NCI-H2171 (cell line): ENCODE measurements around the gene LDLRAP1.
"Not testable (repeated sequence)": the region's sequence is repeated elsewhere in the genome, so short reads cannot be mapped to it uniquely, and the experiment has no call there.

Experiments
- DNase-seq: peaks from one replicate; lab custom pipeline; 2025; lab: John Stamatoyannopoulos, UW

Gene LDLRAP1, protein sequence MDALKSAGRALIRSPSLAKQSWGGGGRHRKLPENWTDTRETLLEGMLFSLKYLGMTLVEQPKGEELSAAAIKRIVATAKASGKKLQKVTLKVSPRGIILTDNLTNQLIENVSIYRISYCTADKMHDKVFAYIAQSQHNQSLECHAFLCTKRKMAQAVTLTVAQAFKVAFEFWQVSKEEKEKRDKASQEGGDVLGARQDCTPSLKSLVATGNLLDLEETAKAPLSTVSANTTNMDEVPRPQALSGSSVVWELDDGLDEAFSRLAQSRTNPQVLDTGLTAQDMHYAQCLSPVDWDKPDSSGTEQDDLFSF

DNA sequence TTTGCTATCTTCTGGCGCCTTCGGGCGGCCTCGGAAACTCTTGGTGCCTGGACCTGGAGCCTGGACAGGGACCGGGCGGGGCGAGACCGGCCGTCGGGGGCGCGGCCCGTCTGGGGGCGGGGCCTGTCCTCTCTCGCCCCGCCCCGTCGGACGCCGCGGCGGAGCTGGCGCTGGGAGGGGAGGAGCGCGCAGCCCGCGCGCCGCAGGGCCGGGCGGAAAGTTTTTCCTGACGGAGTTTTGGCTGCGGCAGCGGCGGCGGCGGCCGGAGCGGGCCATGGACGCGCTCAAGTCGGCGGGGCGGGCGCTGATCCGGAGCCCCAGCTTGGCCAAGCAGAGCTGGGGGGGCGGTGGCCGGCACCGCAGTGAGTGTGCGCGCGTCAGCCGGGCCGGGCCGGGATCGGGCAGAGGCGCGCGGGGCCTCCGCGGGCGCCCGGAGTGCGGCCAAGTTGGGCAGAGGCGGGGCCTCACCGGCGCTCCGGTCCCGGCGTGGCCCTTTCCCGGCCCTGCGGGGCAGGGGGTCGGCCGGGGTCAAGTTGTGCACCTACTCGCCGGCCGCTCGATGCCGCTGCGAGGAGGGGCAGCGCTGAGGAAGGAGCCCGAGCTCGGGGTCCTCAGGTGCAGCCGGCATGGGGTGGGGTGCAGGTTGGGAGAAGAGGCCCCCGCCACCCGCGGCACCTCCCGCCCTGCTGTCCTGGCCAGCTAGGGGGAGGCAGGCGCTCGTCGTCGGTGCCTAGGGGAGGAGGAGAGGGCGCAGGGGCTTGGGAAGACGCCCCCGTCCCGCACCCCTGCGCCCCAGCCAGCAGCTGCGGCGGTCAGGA, at the start of gene LDLRAP1:
LDLRAP1 (plus strand) TSS at position 182 of the 818 bp plus-strand sequence; CDS start at position 275, 93 bp downstream.
- peak; percentile 28 for DNase-seq

DNA sequence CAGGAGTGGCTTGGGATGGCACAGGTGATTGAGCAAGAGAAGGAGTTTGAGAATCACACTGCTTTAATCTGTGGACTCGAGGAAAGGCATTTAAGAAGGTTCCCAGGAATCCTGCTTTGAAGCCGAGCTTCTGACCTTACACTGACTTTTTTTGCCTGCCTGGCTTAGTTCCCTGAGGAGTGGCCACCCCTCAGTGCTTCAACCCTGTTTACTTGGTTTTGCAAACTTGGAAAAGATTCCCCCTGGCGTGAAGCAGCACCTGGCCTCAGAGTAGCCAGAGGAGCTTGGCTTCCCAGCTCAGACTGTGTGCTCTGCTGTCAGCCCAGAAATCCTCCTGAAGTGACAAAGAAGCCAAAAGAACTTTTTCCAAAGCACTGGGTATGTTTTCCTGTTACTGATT, 48.5 kb upstream of the LDLRAP1 start:
- DNase-seq = no peak

DNA sequence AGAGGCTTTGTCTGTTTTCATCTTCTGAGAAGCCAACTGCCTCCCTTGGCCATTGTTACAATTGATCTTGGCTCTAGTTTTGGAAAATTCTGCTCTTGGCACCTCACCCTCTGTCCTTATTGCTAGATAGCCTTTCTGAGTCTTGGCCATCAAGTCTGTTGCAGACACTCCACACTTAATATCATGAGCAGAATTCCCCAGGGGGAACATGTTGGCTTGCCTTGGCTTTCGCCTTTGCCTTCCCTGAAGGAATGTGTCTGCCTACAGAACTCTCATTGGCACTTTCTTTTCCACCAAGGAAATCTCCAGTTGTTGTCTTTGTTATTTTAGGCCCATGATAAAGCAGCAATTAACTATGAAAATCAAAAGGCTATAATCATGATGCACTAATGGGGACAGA, 42.7 kb upstream of the LDLRAP1 start:
- no peak for DNase-seq

DNA sequence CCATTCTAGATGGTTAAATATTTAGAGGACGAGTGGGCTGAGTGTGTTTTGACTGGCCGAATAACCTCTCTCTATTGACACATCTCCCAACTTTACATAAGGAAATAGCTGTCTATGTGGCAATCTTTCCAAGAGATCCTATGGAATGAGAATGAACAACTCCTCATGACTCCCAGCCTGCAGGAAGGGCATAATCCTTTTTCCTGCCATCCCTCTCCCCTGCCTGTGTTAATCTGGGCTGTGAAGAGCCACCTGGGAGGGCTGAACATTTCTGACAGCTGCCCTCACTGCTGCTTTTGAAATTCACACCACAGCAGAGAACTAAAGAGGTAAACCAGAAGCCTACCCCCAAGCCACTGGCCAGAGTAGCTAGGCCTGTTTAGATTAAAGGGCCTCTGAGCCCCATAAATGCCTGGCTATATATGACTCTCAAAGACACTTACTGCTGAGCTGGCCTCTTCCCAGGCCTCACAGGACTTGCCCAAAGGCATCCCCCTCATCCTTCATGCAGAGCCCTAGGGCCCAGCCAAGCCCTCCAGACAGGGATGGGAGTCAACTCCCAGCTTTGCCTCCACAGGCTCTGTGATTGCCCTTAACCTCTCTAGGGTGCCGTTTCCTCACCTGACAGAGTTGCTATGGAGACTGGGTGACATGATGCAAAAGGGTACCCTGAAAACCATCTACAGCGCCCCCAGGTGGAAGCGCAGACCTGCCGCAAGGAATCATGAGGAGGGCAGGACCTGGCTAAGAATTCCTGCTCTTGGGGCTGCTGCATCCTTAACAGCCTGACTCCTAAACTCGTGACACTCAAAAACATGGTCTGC, 42.0 kb upstream of the LDLRAP1 start:
- DNase-seq = no peak

DNA sequence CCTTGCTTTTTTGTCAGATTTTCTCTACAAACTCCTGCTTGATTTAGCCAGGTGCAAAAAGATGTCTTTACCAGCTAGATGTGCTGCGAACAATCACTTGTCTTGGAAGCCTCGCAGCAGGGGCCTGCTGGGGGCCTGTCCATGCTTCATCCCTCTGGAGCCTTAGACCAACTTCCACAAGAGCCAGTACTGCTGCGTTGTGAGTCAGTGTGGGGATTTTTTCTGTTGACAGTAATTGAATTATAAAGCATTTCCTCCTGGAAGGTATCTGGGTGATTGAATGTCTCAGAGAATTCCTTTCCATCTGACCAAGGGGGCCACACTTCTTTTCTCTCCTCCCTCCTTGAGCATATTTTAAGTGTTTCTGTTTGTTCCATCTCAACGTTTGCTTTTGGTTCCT, 40.4 kb upstream of the LDLRAP1 start:
- no peak for DNase-seq

DNA sequence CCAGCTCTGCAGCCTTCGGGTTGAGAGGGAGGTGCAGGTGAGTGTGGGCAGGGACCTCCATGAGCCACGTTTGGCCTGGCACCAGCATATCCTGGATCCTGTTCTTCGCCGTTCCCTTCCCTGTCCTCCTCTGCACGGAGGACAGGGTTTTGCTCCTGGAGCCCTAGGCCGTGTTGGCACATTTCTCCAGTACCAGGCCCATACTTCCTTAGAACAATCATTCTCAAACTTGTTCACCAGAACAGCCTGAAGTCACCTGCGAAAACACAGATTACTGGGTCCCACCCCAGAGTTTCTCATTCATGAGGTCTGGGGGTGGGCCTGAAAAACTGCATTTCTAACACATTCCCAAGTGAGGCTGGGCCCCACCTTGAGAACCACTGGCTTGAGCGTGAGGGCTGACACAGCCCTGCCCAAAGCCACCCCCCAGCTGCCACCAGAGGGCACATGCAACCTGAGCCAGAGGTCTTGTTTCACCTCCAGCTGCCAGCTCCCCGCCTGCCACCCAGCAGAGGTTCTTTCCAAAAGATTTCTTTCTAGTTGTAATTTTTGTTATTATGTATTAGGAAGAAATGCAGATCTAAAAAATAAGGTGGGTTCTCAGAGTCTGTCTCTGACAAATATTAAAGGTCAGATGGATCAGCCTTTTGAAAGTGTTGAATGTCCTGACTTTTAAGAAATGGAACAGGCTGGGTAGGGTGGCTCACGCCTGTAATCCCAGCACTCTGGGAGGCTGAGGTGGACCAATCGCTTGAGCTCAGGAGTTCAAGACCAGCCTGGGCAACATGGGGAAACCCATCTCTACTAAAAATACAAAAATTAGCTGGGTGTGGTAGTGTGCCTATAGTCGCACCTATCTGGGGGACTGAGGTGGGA, 39.6 kb upstream of the LDLRAP1 start:
- DNase-seq = peak; percentile 58

DNA sequence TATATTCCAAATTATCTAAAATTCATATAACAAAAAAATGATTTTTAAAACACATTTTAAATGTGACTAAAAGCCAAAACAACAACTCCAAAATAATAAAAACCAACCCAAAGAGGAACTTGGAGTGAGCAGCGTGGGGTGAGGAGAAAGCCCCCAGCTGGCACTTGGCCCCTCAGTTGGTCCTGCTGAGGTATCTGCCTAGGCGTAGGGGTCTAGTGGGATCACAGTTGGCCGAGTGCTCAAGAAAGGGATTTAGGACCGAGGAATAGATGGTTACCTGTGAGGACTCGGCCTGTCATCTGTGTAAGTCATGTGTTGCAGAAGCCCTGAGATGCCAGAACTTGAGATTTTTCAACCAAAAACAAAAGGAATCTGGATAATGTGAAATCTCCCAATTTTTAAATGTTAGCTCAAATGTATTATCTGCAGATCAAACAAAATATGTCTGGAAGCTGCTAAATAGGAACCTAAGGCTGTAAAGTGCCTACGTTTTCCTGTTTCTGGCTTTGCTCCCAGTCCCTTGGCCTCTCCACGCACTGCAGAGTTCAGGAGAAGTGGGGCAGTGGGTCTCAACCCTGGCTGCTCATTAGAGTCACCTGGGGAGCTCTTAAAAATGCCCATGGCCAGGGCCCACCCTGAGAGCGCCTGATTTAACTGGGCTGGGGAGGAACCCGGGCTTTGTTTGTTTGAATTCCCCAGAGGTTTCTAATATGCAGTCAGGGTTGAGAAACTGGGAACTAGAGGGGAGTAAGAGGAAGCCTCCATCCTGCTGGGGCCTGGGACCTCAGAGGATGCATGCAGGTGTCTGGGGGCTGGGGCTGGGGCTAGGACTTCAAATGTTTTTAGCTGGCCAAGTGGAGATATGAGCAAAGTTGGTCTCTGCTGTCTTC, 38.5 kb upstream of the LDLRAP1 start:
- no peak for DNase-seq

DNA sequence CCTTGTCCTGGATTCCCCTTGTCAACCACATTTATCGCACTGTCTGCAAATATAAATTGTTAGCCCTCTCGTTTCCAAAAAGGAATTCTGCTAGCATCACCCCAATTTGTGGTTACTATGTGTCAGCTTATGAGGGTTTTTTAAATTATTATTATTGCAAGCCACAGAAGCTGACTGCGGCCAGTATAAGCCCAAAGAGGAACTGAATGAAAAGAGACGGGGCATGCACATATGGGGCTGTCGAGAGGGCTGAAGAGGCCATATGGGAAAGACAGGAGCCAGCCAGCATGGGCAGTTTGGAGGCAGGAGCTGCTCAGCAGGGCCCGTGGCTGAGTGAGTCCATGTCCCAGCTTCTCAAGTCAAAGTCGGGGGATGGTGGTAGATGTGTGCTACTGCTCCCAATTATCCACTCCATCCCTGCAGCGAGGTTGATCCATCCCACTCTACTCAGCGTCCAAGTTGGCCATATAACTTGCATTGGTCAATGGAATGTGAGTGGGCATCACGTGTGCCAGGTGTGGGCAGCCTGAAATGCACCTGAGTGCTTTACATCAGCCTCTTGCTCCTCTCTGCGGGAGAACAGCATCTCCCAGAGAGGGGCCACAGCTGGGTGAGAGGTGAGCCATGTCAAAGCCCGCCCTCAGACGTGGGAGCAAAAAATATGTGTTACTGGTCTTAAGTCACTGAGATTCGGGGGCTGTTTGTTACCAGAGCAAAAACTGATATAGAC, 37.6 kb upstream of the LDLRAP1 start:
- no peak for DNase-seq

DNA sequence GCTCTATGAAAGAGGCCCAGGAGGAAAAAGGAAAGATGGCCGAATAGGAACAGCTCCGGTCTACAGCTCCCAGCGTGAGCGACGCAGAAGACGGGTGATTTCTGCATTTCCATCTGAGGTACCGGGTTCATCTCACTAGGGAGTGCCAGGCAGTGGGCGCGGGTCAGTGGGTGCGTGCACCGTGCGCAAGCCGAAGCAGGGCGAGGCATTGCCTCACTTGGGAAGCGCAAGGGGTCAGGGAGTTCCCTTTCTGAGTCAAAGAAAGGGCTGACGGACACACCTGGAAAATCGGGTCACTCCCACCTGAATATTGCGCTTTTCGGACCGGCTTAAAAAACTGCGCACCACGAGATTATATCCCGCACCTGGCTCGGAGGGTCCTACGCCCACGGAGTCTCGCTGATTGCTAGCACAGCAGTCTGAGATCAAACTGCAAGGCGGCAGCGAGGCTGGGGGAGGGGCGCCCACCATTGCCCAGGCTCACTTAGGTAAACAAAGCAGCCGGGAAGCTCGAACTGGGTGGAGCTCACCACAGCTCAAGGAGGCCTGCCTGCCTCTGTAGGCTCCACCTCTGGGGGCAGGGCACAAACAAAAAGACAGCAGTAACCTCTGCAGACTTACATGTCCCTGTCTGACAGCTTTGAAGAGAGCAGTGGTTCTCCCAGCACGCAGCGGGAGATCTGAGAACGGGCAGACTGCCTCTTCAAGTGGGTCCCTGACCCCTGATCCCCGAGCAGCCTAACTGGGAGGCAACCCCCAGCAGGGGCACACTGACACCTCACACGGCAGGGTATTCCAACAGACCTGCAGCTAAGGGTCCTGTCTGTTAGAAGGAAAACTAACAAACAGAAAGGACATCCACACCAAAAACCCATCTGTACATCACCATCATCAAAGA, 36.6 kb upstream of the LDLRAP1 start:
- DNase-seq = not testable (repeated sequence)

DNA sequence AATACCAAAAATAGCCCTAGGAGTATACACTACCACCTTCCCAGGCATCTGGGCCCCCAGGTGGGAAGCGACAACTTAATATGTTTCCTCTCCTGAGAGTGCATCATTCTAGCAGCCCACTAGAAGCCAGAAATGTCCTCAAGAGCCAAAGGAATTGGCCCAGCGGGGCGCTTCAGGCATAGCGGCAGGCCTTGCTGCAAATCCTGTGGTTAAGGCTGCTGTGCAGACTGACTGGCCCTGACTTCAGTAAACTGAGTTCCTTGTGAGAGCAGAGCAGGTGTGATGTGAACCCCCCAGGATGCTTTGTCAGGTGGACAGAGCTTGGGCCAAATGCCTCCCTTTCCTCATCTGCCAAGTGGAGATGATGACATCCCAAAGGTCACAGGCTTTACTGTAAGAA, 29.7 kb upstream of the LDLRAP1 start:
- DNase-seq = no peak

DNA sequence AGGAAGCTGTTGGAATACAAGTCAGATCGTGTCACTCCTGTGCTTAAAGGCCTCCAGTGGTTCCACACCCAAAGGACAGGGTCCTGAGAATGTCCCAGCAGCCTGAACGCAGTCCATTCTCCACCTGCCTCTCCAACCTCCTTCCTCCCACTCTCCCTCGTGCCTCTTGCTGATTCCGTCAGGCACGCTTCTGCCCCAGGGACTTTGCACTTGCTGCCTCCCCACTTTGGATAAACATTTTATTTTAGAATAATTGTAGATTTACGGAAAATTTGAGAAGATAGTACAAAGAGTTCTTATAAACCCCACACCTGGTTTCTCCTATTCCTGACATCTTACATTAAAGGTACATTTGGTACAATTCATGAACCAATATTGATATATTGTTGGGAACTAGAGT, 28.4 kb upstream of the LDLRAP1 start:
- no peak for DNase-seq

DNA sequence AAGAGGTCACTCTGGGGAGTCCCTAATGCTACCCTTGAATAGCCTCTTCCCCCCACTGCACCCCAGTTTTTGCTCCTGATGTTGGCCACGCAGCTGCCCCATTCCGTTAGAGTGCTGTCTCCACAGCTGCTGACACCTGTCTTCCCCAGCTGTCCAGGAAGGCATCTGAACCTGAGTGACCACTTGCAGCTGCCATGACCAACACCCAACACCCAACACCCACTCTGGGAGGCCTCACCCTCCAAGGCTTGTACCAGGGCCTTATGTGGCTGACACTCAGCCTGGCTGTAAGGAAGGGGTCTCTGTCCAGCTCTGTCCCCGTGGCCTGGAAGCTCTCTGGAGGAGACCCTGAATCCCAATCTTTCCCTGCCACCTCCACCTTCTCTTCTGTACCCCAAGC, 26.7 kb upstream of the LDLRAP1 start:
- DNase-seq = no peak

DNA sequence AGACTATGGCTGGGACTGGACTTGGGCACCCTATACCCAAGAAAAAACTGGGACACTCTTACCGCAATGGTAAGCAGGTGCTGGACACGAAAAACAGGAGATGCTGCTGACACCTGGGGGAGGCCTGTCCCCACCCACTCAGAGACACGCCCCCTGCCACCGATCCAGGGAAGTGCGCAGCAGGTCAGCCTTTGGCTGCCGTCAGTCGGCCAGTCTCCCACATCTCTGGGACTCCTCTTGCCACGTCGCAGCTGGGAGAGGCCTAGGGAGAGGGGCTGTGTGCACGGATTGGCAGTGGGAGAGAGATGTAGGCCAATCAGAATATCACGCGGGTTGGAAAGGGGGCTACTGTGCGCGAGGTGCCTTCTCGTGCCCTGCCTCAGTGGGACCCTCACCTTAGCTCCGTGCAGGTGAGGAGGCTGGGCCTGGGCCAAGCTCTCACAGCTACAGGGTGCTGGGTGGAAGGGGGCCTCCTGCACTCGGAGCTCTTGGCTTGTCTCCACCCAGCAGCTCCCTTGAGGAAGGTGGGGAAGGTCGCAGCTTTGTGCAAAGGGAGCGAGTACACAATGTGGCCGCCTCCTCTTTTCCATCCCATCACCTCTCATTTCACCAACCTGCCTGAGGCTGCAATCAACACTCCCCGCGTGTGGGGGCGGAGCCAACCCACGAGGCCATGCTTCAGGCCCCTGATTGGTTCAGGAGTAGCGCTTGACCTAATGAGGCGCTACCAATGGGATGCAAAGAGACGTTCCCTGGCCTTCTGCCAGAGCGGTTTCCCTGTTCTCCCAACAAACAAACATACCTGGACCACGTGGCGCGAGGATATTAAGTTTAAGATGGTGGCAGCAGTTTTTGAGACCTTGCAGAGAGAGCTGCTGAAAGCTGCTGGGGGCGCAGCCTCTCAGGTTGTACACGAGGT, 25.7 kb upstream of the LDLRAP1 start:
- no peak for DNase-seq

DNA sequence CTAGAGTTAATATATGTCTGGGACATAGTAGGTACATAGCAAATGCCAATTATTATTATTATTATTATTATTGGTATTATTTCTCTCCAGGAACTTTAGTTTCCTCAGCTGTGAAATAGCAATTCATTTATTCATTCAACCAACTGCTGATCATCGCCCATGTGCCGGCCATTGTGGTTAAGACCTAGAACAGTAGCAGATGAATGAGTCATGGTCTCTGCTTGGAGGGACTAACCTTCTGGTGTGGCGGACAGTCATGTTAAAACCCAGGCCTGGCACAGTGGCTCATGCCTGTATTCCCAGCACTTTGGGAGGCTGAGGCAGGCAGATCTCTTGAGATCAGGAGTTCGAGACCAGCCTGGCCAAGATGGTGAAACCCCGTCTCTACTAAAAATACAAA, 23.8 kb upstream of the LDLRAP1 start:
- DNase-seq = no peak

DNA sequence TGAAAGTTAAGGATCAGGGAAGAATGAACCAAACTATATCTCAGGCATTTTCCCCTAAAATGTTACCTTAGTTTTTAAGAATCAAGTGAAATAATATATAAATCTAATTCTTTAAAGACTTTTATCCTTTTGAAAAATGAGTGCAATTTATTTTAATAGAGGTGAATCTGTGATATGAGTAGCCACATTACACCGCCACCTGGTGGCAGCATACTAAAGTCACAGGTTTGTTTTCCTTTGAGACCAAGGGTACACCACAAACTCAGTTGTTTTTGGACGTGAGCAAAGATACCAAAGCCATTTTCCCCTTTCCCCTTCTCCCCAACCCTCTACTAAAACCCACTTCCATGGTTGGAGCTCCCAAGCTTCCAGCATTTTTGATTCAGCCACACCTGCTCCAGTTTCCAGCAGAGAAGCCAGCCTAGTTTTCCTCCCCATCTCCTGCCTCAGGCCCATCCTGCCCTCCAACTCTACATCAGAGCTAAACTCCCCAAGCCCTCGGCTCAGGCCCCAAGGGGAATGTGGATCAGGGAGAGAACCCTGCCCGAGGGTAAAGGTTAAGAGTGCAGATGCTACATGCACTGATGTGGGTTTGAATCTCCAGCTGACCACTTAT, 22.9 kb upstream of the LDLRAP1 start:
- DNase-seq = peak; percentile 45

DNA sequence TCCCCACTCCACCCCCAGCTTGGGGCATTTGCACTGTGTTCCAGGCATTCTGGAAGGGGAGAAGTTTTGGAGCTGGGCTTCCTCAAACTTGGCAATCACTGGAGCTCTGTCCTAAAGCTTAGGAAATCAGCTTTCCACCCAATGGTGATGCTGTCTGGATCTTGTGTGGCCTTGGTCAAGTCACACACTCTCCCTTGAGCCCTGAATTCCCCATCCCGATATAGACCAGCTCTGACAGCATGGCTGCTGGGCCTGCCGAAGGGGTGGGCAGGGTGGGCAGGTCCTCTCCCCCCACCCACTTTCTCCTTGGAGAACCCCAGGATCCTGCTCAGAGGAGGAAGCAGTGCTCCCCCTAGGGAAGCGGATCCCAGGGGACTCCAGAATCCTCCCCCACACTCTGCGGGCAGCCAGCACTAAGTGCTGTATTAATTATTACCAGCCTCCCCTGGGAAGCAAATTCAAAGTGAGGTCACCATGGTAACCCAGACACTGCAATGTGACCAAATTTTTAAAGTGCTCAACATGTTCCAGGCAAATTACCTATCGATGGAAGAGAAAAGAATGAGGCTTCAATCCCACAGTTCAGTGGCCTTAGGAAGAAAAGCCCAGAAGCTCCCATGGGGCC, 21.3 kb upstream of the LDLRAP1 start:
- no peak for DNase-seq

DNA sequence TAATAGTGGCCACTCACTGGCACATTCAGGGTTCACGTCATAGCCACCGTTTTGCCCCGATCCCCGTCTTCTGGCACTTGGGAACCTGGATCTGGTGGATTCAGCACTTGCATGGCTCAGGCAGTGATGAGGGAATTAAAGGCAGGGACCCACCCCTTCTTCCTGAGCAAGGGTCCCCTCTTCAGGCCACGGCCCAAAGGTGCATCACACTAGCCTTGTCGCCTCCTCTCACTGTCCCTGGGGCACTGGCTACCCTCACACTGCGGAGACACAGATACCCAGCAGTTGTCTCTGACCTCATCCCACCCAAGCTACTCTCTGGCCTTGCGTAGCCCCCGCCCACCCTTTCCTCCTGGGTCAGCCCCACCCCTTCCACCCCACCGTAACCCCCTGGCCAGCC, 19.9 kb upstream of the LDLRAP1 start:
- DNase-seq = no peak
